ENCODE data around the gene FANCB. TPM values are rescaled to one million over a fixed set of nuclear protein-coding genes. Genes with fewer than 3 reads are reported as not detected.

The FANCB gene
- total RNA-seq = 0.51 and 2.4 TPM in 2 replicates

DNA sequence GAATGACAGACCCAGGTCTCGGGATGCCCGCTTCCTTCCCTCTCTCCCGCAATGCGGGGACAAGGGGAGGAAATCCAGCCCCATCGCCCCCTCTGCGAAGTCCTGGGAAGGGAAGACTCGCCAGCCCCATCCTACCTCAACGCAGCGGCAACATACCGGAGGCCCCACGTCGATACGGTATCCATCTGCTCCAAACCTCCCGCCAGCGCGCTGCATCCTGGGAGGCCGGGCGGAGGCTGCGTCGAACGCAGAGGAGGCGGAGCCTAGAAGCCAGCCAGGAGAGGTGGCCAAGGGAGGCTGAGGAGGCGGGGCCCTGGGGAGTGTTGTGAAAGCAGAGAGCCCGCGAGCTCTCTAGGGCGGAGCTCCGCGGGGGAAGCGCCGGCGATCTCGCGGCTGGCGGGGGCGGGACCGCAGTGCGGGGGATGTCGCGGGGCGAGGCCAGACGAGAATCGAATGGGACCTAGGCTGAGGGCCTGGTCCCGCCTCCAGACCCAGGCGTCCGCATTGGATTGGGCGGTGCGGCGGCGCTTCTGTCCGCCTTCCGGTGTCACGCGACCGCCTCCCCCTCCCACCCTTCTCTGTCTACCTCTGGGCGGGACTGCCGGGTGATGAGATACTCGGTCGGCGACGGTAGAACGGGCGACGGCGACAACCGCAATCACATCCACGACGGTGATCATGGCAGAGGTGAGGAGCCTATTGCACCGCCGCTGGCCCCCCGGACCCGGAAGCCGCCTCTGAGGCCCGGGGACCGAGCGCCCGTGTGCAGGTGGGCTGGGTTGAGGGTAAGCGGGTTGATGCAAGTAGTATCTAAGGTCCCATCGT, at the start of gene FANCB, which contains the start of gene MOSPD2:
TSS of gene FANCB (minus strand) at position 219 of the 825 bp plus-strand sequence. CDS start 7,559 bp downstream, outside the sequence.
TSS of gene MOSPD2 (plus strand) at position 571 of the 825 bp plus-strand sequence. CDS start at position 679, 108 bp downstream.

Other genes with a start within 250 kb of the FANCB start
- 5.1 and 5.5 TPM in 2 replicates for gene MOSPD2, start 352 bp upstream of the FANCB start, total RNA-seq

All from mesangial cell (primary cell).